GM12875 (cell line): ENCODE data around the gene COA8.
A peak's percentile ranks its signal among the peaks of the same experiment; 100 is the strongest.
"Not testable (repeated sequence)": the region's sequence is repeated elsewhere in the genome, so short reads cannot be mapped to it uniquely, and the experiment has no call there.

Experiments used
- H3K4me3 ChIP-seq: one replicate; pipeline ENCODE4 v1.5.1; 2011; ENCODE audit warnings: low read depth, low read length, control low read depth
- CTCF ChIP-seq: IDR thresholded peaks from 2 replicates; pipeline ENCODE4 v1.5.1; 2011; ENCODE audit warnings: low read depth, mild to moderate bottlenecking, control low read depth, inconsistent platforms, low read length, moderate library complexity, borderline replicate concordance; ENCODE audit not compliant: insufficient read depth

The COA8 gene

DNA sequence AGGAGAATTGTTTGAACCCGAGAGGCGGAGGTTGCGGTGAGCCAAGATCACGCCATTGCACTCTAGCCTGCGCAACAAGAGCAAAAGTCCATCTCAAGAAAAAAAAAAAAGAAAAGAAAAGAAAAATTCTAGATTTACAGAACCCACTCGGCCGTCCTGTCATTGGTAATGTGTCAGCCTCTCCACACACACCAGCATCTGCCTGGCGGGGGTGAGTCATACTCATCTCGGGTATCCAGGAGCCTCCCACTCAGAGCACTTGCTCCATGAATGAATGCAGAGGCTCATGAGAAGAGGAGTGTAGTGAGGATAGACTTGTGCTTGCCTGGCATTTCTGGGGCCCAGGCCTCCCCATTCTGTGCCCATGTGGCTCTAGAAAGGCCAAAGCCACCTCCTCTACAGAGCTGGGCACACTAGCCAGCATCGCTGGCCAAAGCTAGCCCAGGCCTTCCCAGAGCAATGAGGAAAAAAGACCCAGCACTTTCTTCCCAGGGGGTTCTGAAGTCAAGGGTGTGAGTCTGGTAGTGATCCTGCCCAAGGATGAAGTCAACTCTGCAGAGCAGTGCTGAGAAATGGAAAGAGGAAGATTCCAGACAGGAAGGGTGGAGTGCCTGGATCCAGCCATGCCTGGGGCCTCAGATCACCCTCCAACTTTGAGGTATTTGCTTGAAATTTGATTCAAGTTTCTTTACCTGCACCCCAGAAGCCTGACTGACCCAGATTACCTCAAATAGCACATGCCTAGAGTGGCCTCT lies 35.0 kb downstream of the COA8 start:
- H3K4me3 ChIP-seq: no peak overlapping the region
- no peak for TF ChIP-seq CTCF

- H3K4me3 ChIP-seq: no peak overlapping the region
- TF ChIP-seq CTCF: no peak
These were observed 37.7 kb downstream of the COA8 start for GRCh38 chr14:103600503-103600902.

- H3K4me3 ChIP-seq: no peak overlapping the region
- TF ChIP-seq CTCF: no peak
These were observed 41.9 kb downstream of the COA8 start for GRCh38 chr14:103604620-103605019.

DNA sequence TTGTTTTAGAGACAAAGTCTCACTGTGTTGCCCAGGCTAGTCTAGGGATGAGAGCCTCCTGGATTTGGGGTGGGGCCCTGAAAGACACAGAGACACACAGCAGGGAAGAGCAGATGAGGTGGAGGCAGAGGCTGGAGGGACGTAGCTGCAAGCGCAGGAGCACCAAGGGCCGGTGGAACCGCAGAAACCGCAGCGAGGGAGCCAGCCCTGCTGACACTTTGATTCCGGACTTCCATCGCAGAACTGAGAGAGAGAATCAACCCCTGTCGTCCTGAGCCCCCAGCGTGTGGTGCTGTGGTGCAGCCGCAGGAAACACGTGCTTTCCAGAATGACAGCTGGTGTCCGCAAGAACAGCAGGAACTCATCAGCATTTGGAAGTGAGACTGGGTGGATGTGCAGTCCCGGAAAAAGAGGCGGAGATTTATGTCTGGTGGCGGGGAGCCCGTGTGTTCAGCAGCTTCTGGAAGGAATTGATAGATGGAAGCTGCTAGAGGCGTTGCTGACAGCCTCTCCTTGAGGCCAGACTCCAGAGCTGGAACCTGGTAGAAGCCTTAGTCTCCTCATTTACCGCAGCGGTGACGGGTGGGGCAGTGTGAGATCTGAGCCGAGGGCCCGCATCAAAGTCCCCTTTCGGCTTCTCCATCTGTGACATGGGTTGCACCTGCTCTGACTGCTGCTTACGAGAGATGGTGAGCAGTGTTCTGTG lies 44.4 kb downstream of the COA8 start:
- peak overlapping the region; percentile 35 for H3K4me3 ChIP-seq
- TF ChIP-seq CTCF: no peak

DNA sequence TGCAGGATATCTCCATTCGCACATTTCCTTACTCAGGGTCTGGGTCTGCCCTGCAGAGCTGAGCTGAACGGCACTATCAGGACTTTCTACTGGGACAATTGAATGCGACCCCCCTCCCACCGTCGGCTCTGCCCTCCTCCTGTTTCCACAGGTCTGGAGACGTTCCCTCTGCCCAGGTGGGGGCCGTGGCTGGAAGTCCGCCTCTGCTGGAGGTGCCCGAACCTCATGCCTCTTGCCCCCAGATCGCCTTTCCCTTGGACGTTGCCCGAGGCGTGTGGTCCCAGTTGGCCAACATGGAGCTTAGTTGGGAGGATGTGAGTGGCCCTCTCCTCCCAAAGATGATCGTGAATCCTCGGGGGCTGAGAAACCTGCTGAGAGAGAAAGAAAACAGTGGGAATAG lies 45.1 kb downstream of the COA8 start:
- TF ChIP-seq CTCF: no peak
- no peak overlapping the region for H3K4me3 ChIP-seq

- H3K4me3 ChIP-seq: not testable (repeated sequence)
These were observed 46.3 kb downstream of the COA8 start for GRCh38 chr14:103609081-103609480.

GRCh38 chr14:103611215-103611614 lies 48.5 kb downstream of the COA8 start:
- H3K4me3 ChIP-seq: no peak overlapping the region
- no peak for TF ChIP-seq CTCF
